HT1080 (cell line): ENCODE results near the gene LRIF1. TPM values are rescaled to one million over a fixed set of nuclear protein-coding genes. Genes with fewer than 3 reads are reported as not detected.
"Not testable (repeated sequence)": the region's sequence is repeated elsewhere in the genome, so short reads cannot be mapped to it uniquely, and the experiment has no call there.

ENCODE experiments used
- DNase-seq: peaks from one replicate; pipeline ENCODE4 v3.0.0-alpha.2; 2015; ENCODE audit warnings: low read depth
- polyA plus RNA-seq, 2 experiments: library from polyadenylated mRNA; depleted of rRNA; stranded (reverse); fragments of >200 nt; gene quantifications; 2 replicates each; pipeline ENCODE4 v1.2.3, GENCODE V29; 2015
- total RNA-seq: library from RNA; depleted of rRNA; stranded (reverse); fragments of >200 nt; shearing (Covaris generic); gene quantifications from 2 replicates; pipeline ENCODE4 v1.2.3, GENCODE V29; 2014; rRNA removed

The LRIF1 gene, protein sequence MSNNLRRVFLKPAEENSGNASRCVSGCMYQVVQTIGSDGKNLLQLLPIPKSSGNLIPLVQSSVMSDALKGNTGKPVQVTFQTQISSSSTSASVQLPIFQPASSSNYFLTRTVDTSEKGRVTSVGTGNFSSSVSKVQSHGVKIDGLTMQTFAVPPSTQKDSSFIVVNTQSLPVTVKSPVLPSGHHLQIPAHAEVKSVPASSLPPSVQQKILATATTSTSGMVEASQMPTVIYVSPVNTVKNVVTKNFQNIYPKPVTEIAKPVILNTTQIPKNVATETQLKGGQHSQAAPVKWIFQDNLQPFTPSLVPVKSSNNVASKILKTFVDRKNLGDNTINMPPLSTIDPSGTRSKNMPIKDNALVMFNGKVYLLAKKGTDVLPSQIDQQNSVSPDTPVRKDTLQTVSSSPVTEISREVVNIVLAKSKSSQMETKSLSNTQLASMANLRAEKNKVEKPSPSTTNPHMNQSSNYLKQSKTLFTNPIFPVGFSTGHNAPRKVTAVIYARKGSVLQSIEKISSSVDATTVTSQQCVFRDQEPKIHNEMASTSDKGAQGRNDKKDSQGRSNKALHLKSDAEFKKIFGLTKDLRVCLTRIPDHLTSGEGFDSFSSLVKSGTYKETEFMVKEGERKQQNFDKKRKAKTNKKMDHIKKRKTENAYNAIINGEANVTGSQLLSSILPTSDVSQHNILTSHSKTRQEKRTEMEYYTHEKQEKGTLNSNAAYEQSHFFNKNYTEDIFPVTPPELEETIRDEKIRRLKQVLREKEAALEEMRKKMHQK
- 15.0 and 20.6 TPM in 2 replicates for total RNA-seq
- 17.4 and 23.3 TPM in 2 replicates for polyA plus RNA-seq (2015; cell fraction: cytosol; rRNA removed)
- polyA plus RNA-seq (2015; cell fraction: nucleus; rRNA removed): 19.0 and 19.1 TPM in 2 replicates

DNA sequence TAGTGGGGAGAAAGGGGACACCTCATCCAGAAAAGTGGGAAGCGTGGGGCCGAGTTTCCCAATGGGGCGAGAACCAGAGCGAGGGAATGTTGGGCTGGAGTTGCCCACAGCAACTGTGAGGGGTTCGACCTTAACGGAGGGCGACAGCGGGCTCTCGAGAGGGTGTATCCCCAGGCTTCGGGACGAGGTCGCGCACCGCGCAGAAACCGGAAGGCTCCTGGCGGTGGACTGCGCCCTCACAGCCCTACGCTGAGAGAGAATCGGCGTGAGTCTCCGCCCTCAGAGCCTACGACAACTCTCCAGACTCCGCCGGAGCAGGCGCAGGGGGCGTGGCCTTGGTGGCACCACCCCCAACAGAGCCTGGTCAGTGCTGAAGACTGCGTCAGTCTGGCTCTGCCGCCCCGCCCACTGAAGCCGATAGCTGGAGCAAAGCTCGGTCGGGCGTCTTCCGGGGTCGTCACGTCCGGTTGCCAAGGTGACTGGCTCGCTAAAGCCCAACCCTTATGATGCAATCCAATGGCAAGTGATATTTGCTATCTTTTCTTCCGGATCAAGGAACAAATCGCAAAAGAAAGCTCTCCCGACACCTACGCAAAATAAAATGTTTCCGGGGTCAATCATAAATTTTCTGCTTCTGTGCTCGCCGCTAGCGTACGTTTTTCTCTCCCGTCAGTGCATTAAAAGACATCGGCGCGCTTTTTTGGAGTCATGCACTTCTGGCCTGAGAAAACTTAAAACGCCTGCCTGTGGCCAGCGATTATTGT is at the start of gene LRIF1:
LRIF1 (minus strand) TSS at position 232 of the 764 bp plus-strand sequence. CDS start 234 bp downstream, outside the sequence.
- peak; percentile 99 for DNase-seq

DNA sequence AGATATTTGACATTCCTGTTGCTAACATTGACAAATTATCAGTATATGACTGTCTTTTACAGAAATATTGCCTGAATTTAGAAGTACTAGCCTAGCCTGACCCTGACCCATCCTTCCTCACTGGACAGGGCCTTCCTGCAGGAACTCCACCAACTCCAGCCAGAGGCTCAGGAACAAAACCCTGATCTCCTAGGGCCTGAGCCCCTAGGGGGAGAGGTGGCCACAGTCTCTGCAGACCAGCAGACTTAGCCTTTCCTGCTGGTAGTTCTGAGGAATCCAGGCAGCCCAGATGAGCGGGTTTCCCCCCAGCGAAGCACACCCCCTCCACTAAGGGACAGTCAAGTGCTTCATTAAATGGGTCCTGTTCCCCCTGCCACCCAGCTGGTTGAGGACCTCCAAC is 44.3 kb upstream of the LRIF1 start:
- no peak for DNase-seq

DNA sequence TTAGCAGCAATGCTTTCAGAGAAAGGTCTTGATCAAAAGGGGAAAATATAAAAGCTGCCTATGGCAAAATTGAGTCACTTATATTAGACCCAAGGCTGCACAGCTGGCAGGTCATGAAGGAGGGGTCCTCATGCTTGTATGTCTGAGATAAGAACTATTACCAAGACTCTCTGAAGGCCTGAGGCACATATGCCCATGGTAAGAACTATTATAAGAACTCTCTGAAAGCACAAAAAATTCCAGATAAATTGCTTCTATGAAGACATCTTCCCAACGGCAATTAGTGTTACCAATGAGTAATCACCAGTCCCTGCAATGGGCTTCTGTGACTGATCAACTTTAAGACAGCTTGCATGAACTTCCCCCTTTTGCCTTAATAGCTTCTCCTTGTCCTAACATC is 42.8 kb upstream of the LRIF1 start:
- DNase-seq: no peak

DNA sequence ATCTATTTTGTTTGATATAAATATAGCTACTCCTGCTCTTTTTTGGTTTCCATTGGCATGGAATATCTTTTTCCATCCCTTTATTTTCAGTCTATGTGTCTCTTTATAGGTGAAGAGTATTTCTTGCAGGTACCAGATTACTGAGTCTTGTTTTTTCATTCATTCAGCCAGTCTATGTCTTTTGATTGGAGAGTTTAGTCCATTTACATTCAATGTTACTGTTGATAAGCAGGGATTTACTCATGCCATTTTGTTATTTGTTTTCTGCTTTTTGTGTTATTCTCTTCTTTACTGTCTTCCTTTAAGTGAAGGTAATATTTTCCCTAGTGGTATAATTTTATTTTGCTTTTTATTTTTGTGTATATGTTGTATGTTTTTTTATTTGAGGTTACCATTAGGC is 35.9 kb upstream of the LRIF1 start:
- not testable (repeated sequence) for DNase-seq

DNA sequence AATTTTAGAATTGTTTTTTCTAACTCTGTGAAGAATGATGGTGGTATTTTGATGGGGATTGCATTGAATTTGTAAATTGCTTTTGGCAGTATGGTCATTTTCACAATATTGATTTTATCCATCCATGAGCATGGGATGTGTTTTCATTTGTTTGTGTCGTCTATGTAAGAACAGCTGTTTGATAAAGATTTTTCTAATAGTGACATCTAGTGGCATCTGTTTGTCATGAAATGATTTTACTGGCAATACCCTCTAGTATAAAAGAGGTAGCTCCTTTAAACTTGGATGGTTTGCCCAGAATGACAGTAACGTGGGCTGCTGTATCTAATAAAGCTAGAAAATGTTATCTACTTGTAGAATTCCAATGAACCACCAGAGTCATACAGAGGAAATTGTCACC is 28.6 kb upstream of the LRIF1 start:
- peak; percentile 32 for DNase-seq

DNA sequence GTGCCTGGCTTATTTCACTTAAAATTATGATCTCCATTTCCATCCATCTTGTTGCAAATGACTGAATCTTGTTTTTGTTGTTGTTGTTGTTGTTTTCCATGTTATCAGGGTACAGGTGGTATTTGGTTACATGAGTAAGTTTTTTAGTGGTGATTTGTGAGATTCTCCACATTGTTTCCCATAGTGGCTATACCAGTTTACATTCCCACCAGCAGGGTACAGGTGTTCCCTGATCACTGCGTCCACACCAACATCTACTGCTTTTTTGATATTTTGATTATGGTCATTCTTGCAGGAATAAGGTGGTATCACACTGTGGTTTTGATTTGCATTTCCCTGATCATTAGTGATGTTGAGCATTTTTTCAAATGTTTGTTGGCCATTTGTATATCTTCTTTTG is 27.6 kb upstream of the LRIF1 start:
- not testable (repeated sequence) for DNase-seq

DNA sequence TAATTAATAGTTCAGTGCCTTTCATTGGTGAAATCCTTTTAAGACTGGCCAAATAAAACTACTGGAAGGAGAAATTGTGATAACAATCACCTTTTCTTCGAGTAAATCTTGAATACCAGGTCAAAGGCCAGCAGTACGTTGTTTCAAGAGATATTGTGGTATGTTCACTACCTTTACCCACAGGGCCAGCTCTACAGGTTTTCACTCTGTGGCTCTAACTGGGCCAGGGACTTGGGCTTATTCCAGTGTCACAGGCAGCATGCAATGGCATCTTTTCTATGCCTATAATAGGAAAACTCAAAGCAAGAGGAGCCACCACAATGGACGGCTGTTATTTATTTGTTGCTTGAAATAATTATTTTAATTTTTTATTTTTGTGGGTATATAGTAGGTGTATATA is 26.8 kb upstream of the LRIF1 start:
- DNase-seq: no peak

DNA sequence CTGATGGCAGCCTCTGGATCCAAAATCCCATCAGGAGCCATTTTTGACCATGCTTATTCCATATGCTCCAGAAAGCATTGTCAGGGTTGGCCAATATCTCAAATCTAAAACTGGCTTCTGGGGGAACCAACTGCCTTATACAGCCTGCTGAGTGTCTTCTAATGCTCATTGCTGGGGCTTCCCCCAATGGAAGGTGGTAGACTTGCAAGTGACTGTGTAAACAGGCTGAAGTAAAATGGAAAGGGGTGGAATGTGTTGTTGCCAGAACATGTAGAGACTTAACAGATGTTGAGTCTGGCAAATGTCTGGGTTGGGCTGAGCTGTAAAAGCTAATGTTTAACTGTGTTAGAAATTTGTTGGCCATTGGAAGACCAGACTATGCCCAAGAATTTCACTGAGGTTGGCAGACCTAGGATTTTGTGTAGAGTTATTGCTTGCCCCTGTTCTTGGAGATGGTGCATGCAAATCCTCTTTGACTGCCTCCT is 22.7 kb upstream of the LRIF1 start:
- no peak for DNase-seq

DNA sequence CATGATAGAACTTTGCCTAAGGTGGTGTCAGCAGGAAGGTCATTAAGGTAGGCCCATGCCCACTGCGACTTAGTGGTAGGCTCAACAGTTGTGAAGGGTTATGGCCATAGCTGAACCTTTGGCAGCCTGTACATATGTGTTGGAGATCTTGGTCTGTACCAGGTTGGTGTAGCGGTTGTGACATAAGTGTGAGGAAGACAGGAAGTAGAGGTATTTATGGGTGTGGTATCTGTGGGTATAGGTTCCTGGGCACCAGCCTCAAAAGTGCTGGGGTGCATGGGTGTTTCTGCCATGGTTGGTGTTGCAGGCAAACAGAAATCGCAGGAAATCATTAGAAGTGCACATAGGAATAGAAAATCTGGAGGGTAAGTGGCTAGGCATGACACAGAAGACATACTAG is 18.6 kb upstream of the LRIF1 start:
- no peak for DNase-seq

DNA sequence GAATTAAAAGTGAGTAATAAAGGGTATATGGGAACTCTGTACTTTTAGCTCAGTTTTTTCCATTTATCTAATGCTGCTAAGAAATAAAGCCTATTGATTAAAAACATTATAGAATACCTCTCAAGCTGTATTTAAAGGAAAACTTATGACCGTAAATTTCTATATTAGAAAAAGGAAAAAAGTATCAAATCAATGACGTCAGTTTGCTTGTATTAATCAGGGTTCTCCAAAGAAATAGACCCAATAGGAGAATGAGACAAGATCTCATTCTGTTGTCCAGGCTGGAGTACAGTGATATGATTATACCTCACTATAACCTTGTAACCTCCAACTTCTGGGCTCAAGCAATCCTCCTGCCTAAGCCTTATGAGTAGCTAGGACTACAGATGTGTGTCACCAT is 15.4 kb upstream of the LRIF1 start:
- DNase-seq: no peak

DNA sequence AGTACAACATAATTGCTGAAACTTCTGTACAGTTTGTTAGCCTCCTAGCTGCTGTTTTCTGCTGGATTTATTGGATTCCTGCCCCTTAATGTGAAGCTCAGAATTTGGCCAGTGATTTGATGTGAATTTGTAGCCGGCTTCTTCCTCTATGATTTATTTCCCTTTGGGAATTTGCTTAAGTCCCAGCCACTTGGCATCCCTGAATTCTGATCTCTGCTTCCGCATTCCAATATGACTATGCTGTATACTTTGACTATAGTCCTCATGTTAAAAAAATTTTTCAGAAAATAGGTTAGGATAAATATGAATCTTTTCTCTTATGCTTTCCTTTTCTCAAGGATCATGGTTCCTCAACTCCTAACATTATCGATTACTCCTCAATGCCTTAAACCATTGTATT is 12.4 kb upstream of the LRIF1 start:
- DNase-seq: peak; percentile 12

DNA sequence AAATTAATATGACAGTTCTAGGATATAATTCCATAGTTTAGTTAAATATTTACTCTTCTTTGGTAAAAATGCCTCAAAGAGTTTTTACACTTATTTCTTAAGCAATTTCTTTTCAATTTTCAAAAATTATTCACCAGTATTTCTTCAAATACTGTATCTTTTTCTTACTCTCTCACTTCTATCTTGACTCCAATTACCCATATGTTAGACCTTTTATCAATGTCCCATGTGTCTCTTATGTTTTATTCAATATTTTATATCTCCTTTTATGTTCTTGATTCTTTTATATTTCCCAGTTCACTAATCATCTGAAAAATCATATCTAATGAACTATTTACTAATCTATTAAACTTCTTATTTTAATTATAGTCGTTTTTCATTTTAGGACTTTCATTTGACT is 11.5 kb upstream of the LRIF1 start:
- DNase-seq: no peak

DNA sequence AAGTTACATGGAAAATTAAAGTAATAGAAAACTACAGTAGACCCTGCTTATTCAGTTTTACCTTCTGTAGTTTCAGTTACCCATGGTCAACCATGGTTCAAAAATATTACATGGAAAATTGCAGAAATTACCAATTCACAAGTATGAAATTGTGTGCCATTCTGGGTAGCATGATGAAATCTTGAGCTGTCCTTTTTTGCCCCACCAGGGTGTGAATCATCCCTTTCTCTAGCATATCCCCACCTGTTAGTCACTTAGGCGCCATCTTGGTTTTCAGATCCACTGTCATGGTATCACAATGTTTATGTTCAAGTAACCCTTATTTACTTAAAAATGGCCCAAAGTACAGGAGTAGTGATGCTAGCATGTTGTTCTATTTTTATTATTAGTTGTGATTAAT is 3.5 kb upstream of the LRIF1 start:
- DNase-seq: no peak

DNA sequence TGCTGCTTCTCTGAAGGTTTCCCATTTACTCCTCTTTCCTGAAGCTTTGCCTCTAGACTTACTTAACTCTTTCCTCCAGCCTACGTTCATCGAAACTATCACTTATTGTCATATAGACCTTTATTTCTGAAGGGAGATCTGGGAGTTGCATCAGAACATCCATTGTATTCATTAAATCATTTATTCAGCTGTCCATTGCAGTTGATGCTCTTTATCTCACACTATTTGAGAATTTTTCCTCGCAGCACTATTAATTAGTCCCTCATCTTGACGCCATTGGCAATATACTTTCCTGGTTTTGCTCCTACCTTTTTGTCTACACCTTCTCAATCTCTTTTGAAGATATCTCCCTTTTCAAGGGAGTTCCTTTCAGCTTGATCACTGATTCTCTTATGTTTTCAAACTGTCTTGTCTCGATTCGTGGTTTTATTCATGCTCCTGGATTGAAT is 757 bp upstream of the LRIF1 start:
- DNase-seq: no peak

DNA sequence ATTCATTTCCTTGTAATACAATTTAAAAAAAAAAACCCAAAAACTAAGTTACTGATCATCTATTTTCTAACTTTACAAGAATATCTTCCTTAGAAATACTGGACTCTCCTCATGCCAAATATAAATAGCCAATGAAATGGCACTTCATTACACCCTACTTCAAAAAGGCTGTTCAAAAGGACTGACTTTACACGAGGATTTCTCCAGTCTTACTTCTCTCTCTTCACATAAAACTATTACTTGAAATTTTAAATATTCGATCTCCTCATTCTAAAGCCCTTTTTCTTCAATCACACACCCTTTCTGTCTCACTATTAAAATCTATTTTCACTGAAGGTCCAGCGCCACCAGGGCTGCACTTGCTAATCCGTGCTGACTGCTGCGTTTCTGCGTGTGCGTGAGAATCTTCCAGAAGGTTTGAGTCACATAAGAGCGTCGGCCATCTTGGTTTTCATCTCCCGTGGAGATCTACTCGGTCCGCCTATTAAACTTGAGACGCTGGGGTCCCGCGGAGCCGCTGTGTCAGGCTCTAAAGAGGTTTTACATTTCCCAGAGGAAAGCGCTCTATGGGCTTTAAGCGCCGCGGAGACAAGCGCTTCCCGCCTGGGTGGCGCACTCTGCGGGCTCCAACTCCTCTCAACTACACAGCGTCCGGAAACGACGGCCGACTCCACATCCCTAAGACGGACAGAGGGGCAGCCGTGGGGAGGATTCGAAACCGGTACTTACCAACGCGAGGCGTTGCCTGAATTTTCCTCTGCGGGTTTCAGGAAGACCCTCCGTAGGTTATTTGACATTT is 631 bp downstream of the LRIF1 start:
- DNase-seq: peak; percentile 69

DNA sequence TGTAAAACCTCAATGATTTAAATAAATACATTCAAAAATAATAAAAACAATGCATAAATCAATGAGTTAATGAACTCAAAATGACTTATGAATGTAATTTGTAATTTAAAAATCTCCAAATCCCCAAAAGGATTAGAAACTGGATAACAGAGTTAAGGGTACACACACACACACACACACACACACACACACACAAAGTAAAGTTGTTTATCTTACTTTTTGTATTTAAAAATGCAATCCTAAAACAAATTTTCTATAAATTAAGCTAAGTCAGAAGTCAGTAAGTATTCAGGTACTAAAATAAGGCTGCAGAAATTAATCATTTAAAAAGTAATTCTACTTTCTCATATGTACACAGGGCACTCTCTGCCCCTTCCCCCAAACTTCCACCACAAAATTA is 1.8 kb downstream of the LRIF1 start:
- DNase-seq: no peak

DNA sequence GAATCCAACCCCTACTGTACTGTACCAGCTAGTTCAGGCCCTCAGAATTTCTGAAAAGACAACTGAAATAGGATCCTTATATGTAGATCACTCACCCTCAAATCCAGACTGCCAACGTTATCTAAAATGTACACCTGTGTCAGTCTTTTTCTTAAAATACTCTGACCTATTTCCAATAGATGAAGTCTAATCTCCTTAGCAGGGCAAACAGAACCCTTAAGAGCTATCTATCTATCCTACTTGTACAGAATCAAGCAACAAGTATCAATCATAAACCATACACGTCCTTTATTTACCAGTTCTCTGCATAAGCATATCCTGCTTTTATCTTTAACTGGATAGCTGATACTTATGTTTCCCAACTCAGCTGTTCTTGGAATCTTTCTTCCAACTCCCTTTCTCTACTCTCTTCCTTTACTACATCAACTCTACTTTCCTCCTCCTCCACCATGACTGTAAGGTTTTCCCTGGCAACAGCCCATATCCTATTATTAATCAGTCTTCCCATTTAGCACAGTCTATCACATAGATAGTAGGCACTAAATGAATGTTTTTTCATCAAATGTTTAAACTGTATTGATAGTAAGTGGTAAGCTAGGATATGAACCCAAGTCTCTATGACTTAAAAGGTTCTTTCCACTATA is 2.8 kb downstream of the LRIF1 start:
- no peak for DNase-seq

DNA sequence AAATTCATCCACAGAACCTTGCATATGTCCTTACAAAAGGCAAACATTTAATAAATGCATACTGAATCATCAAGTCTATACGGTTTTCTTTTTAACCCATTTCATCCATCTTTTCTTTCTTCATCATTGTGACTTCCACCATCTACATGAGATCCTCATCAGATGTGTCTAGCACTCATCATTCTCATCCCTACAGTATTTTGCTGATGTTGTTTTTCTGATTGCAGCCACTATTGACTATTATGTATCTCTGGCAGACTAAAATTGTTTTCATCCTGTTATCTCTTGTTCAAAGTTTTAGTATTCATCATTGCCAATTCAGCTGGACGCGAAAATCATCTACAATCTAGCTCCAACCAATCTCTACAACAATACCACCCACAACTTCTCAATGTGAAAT is 5.9 kb downstream of the LRIF1 start:
- no peak for DNase-seq

DNA sequence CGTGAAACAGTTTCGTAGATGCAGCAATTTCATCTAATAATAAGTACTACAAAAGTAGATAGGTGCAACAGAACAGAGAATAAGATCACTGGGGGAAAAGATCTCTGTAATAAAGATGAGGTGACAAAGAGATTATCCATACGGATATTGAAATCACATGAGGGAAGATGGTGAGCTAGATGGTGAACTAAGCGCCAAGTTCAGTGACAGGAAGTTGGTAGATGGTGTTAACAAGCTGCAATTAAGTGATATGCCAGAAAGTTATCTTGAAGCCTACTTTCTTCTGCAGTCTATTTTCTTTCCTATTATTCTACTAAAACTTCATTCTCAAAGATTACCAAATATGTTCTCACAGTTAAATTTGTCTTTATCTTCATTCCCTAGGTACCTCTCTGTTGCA is 7.1 kb downstream of the LRIF1 start:
- no peak for DNase-seq

DNA sequence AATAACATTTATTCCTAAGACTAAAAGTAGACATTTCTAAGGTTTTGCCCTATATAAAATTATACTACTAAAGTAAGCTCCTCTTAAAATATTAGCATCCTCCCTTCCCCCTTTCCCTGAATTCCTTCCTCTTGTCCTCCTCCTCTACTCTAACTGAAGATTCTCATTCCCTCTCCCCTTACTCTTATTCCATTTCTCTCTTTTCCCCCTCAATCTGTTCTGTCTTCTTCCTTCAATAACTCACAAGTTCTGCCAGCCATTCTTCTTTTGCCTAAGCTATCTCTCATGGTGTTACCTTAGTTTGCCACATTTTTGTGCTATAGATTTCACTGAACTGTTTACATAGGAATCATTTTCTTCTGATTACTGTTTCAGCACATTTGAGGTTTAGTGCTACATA is 10.7 kb downstream of the LRIF1 start:
- DNase-seq: no peak
